A549 (cell line): ENCODE data around the gene OR8B8. TPM values are rescaled to one million over a fixed set of nuclear protein-coding genes. Genes with fewer than 3 reads are reported as not detected.
"Not testable (repeated sequence)": the region's sequence is repeated elsewhere in the genome, so short reads cannot be mapped to it uniquely, and the experiment has no call there.

Source experiments
- ATAC-seq, 2 experiments: fragments of 200-7000 bp in 1 of 2; fragments of >200 bp in 1 of 2; cut with Nextera tagmentation in 1 of 2; cut with Tn5 transposase in 1 of 2; 3 replicates each; pipeline versions ENCODE4 v1.8.0 to v1.9.1; 2018 to 2020; ENCODE audit warnings: mild to moderate bottlenecking in 1 of 2, moderate library complexity in 1 of 2
- CTCF ChIA-PET: fragments of 300-600 bp; sonication (Branson Sonifier 250); formaldehyde crosslinking; extraction: SDS; loops from one replicate; lab custom pipeline; 2021; ENCODE audit warnings: antibody characterized with exemption, inconsistent platforms; lab: Yijun Ruan, JAX
- POLR2A ChIA-PET: fragments of 350-600 bp; formaldehyde crosslinking; extraction: SDS; loops from one replicate; lab custom pipeline; 2021; ENCODE audit warnings: antibody characterized with exemption, inconsistent platforms; lab: Yijun Ruan, JAX
- DNase-seq, 2 experiments: peaks; one replicate each; pipeline versions ENCODE4 v3.0.0 to v3.0.0-alpha.2; 2011 to 2016; ENCODE audit warnings: low read depth in 1 of 2, low spot score in 1 of 2
- FAIRE-seq: peaks from 2 replicates; lab custom pipeline; 2011; peaks lifted over from hg19 to GRCh38; lab: Jason Lieb, UNC
- H3K27ac ChIP-seq, 2 experiments: fragments of >200 bp; sonication (Bioruptor Twin); formaldehyde crosslinking; 3 replicates each; pipeline ENCODE4 v1.5.1; 2016 to 2017
- H3K4me1 ChIP-seq: fragments of >200 bp; sonication (Bioruptor Twin); formaldehyde crosslinking; 3 replicates; pipeline ENCODE4 v1.6.1; 2016
- H3K4me2 ChIP-seq: fragments of >200 bp; sonication (Bioruptor Twin); formaldehyde crosslinking; 3 replicates; pipeline ENCODE4 v1.6.1; 2016
- H3K4me3 ChIP-seq: fragments of >200 bp; sonication (Bioruptor Twin); formaldehyde crosslinking; 3 replicates; pipeline ENCODE4 v1.5.1; 2016
- H3K9me3 ChIP-seq: fragments of >200 bp; sonication (Bioruptor Twin); formaldehyde crosslinking; 3 replicates; pipeline ENCODE4 v1.6.1; 2016
- ATOH8 ChIP-seq: fragments of 250-450 bp; sonication (Bioruptor Pico); IDR thresholded peaks from 2 replicates; pipeline ENCODE4 v1.5.0; 2020; ENCODE audit warnings: low read depth, mild to moderate bottlenecking, moderate library complexity
- CBX2 ChIP-seq: fragments of 200-600 bp; sonication (generic); IDR thresholded peaks from 2 replicates; pipeline ENCODE4 v1.6.1; 2016; ENCODE audit warnings: low read depth, mild to moderate bottlenecking, borderline replicate concordance
- CEBPB ChIP-seq, 2 experiments: fragments of >200 bp in 1 of 2; sonication (Bioruptor Twin) in 1 of 2; formaldehyde crosslinking in 1 of 2; IDR thresholded peaks; 2 replicates each; pipeline ENCODE4 v1.6.1; 2012 to 2016
- CHD2 ChIP-seq: fragments of 150-350 bp; IDR thresholded peaks from 2 replicates; pipeline ENCODE4 v1.6.1; 2014; ENCODE audit warnings: low read length; ENCODE audit not compliant: partially characterized antibody
- CTCF ChIP-seq: fragments of >200 bp; sonication (Bioruptor Twin); formaldehyde crosslinking; IDR thresholded peaks from 3 replicates; pipeline ENCODE4 v1.5.1; 2016
- EP300 ChIP-seq, 2 experiments: fragments of >200 bp; sonication (Bioruptor Twin); formaldehyde crosslinking; IDR thresholded peaks; 2 replicates in 1 of 2; 3 replicates in 1 of 2; pipeline ENCODE4 v1.6.1; 2016 to 2017
- FOSB ChIP-seq: fragments of 250-450 bp; sonication (Bioruptor Pico); IDR thresholded peaks from 2 replicates; pipeline ENCODE4 v1.5.0; 2020; ENCODE audit warnings: mild to moderate bottlenecking, moderate library complexity
- GATA3 ChIP-seq: IDR thresholded peaks from 2 replicates; pipeline ENCODE4 v1.6.1; 2012; ENCODE audit warnings: borderline replicate concordance
- HMGXB4 ChIP-seq: fragments of 250-450 bp; sonication (Bioruptor Pico); IDR thresholded peaks from 2 replicates; pipeline ENCODE4 v1.5.0; 2021; ENCODE audit warnings: mild to moderate bottlenecking, moderate library complexity, borderline replicate concordance
- MAZ ChIP-seq: fragments of 150-350 bp; IDR thresholded peaks from 2 replicates; pipeline ENCODE4 v1.6.1; 2014; ENCODE audit warnings: antibody characterized with exemption, low read depth, low read length, borderline replicate concordance
- NR3C1 ChIP-seq: fragments of >200 bp; sonication (Bioruptor Twin); formaldehyde crosslinking; IDR thresholded peaks from 3 replicates; pipeline ENCODE4 v1.6.1; 2017
- PBX3 ChIP-seq: IDR thresholded peaks from 2 replicates; pipeline ENCODE4 v1.6.1; 2012
- PHF8 ChIP-seq: fragments of 200-600 bp; sonication (generic); IDR thresholded peaks from 2 replicates; pipeline ENCODE4 v1.6.1; 2016; ENCODE audit warnings: low read depth, mild to moderate bottlenecking, antibody characterized with exemption, moderate library complexity, borderline replicate concordance
- POLR2A ChIP-seq: IDR thresholded peaks from 2 replicates; pipeline ENCODE4 v1.6.1; 2012; ENCODE audit warnings: mild to moderate bottlenecking, low read length
- RAD21 ChIP-seq, 2 experiments: fragments of >200 bp in 1 of 2; sonication (Bioruptor Twin) in 1 of 2; formaldehyde crosslinking in 1 of 2; IDR thresholded peaks in 1 of 2; conservative IDR thresholded peaks in 1 of 2; 2 replicates in 1 of 2; 3 replicates in 1 of 2; pipeline ENCODE4 v1.6.1; 2012 to 2018; ENCODE audit warnings: inconsistent platforms in 1 of 2
- TFCP2L1 ChIP-seq: fragments of 250-450 bp; sonication (Bioruptor Pico); IDR thresholded peaks from 2 replicates; pipeline ENCODE4 v1.5.0; 2021; ENCODE audit warnings: mild to moderate bottlenecking
- ZC3H11A ChIP-seq: fragments of 450-650 bp; IDR thresholded peaks from 2 replicates; pipeline ENCODE4 v1.6.1; 2014; ENCODE audit warnings: antibody characterized with exemption, mild to moderate bottlenecking
- ZNF302 ChIP-seq: fragments of 250-450 bp; sonication (Bioruptor Pico); IDR thresholded peaks from 2 replicates; pipeline ENCODE4 v1.9.0; 2021; ENCODE audit warnings: inconsistent platforms, mild to moderate bottlenecking, moderate library complexity
- WGBS: methylation state at CpG from one replicate; pipeline ENCODE4 v1.1.6; 2017; ENCODE audit errors: missing lambda C conversion rate; 5-methylcytosine and 5-hydroxymethylcytosine counted together
- polyA plus RNA-seq, 4 experiments: library from polyadenylated mRNA; depleted of rRNA in 3 of 4; stranded (reverse); fragments of >200 nt; fragmentation: RNase III in 1 of 4; extraction: RNeasy Plus Mini Kit Qiagen cat#74134 plus additional on column Dnase treatment in 1 of 4; gene quantifications; 2 replicates in 3 of 4; 3 replicates in 1 of 4; pipeline ENCODE4 v1.2.3, GENCODE V29; 2011 to 2017

OR8B8 gene
- polyA plus RNA-seq, 2 of the 4 experiments (the other 2 are of a cell fraction), result not detected

GRCh38 chr11:124460459-124460858 lies 15.0 kb upstream of the OR8B8 start (continued):
- TF ChIP-seq PHF8 (no peak), CEBPB (IDR thresholded peaks at IDR 0.05) (no peak), TFCP2L1 (no peak), CHD2 (no peak)
- TF ChIP-seq, all 56 proteins: peak for 0

- FAIRE-seq, H3K4me3 ChIP-seq, H3K4me2 ChIP-seq, CTCF ChIA-PET, H3K27ac ChIP-seq, H3K4me1 ChIP-seq, DNase-seq, ATAC-seq, POLR2A ChIA-PET, H3K9me3 ChIP-seq: not testable (repeated sequence)
- WGBS, result 32% methylated on average over 7 of the region's 7 CpGs
Observed at GRCh38 chr11:124459379-124459778, 13.9 kb upstream of the OR8B8 start.

- no peak for FAIRE-seq
Observed at GRCh38 chr11:124454552-124454951, 9.1 kb upstream of the OR8B8 start.

More at GRCh38 chr11:124454552-124454951, 9.1 kb upstream of the OR8B8 start:
- H3K27ac ChIP-seq, result no peak overlapping the region
- no peak overlapping the region for H3K4me2 ChIP-seq
- no peaks in the 10 kb centered on the region for H3K9me3 ChIP-seq
- TF ChIP-seq GATA3, result no peak
- TF ChIP-seq RAD21 (conservative IDR thresholded peaks at IDR 0.05 in 1 of 2, IDR thresholded peaks at IDR 0.05 in 1 of 2), result no peak
- no peak for TF ChIP-seq ATOH8
- TF ChIP-seq CTCF, result no peak
- TF ChIP-seq HMGXB4, result no peak
- no peak for TF ChIP-seq PBX3
- no peak for TF ChIP-seq FOSB (CRISPR knock-in tag)
- TF ChIP-seq MAZ, result no peak
- TF ChIP-seq ZNF302 (CRISPR knock-in tag), result no peak
- no peak for TF ChIP-seq ZC3H11A
- no peak for TF ChIP-seq POLR2A
- TF ChIP-seq EP300 (IDR thresholded peaks at IDR 0.05), result no peak
- TF ChIP-seq NR3C1, result no peak
- no peak for TF ChIP-seq CBX2
- ATAC-seq (no peak), DNase-seq (no peak)
- no peaks in the 10 kb centered on the region for H3K4me1 ChIP-seq
- CTCF ChIA-PET, result interaction anchor here (1.3 kb wide), 1 partner anchor 52 kb away, joined by 4 read pairs; no protein-coding TSS in a partner anchor
- H3K4me3 ChIP-seq, result no peak overlapping the region
- POLR2A ChIA-PET, result no interaction called here
- 3% methylated on average over 2 of the region's 2 CpGs for WGBS
